Endodermal cell (in vitro differentiated cells): ENCODE measurements around the gene THOC7. TPM values are rescaled to one million over a fixed set of nuclear protein-coding genes. Genes with fewer than 3 reads are reported as not detected.

Experiments used
- DNase-seq: peaks from one replicate; pipeline ENCODE4 v3.0.0-alpha.2; 2017
- H3K27ac ChIP-seq: 2 replicates; pipeline ENCODE4 v1.5.1; 2013; ENCODE audit warnings: mild to moderate bottlenecking, low read depth, low read length, moderate library complexity
- H3K27me3 ChIP-seq: 2 replicates; pipeline ENCODE4 v1.6.1; 2013; ENCODE audit warnings: mild to moderate bottlenecking, low read length, moderate library complexity; ENCODE audit not compliant: insufficient read depth, control insufficient read depth, poor library complexity, severe bottlenecking
- H3K36me3 ChIP-seq: 2 replicates; pipeline ENCODE4 v1.7.0; 2013; ENCODE audit warnings: mild to moderate bottlenecking, low read length, moderate library complexity; ENCODE audit not compliant: control insufficient read depth, insufficient read depth
- H3K4me1 ChIP-seq: one replicate; pipeline ENCODE4 v1.7.0; 2013; ENCODE audit warnings: low read length; ENCODE audit not compliant: control insufficient read depth, insufficient read depth
- H3K4me3 ChIP-seq: 2 replicates; pipeline ENCODE4 v1.5.1; 2013; ENCODE audit warnings: mild to moderate bottlenecking, low read length, moderate library complexity
- H3K9ac ChIP-seq: 2 replicates; pipeline ENCODE4 v1.6.1; 2013; ENCODE audit warnings: mild to moderate bottlenecking, low read length, moderate library complexity; ENCODE audit not compliant: poor library complexity, severe bottlenecking; ENCODE audit errors: extremely low read depth
- H3K9me3 ChIP-seq: 2 replicates; pipeline ENCODE4 v1.6.1; 2013; ENCODE audit warnings: mild to moderate bottlenecking, low read length, moderate library complexity; ENCODE audit not compliant: control insufficient read depth
- H3K27ac Mint-ChIP-seq: 2 replicates; pipeline ENCODE4 v1.8.0; 2020; ENCODE audit warnings: mixed read lengths
- H3K27me3 Mint-ChIP-seq: 2 replicates; pipeline ENCODE4 v1.8.0; 2021; ENCODE audit warnings: mild to moderate bottlenecking, mixed read lengths; ENCODE audit not compliant: insufficient read depth
- H3K36me3 Mint-ChIP-seq: 2 replicates; pipeline ENCODE4 v1.8.0; 2020; ENCODE audit warnings: low read depth, mixed read lengths
- H3K4me1 Mint-ChIP-seq: 2 replicates; pipeline ENCODE4 v1.8.0; 2020; ENCODE audit warnings: mixed read lengths
- H3K4me3 Mint-ChIP-seq: 2 replicates; pipeline ENCODE4 v1.8.0; 2020; ENCODE audit warnings: mild to moderate bottlenecking, moderate library complexity, mixed read lengths
- H3K9me3 Mint-ChIP-seq: 2 replicates; pipeline ENCODE4 v1.8.0; 2020; ENCODE audit warnings: mild to moderate bottlenecking, mixed read lengths
- CTCF ChIP-seq: fragments of 200-600 bp; sonication (generic); conservative IDR thresholded peaks from 2 replicates; pipeline ENCODE4 v1.5.0; 2021; ENCODE audit warnings: antibody characterized with exemption, mild to moderate bottlenecking
- WGBS, 2 experiments: methylation state at CpG; one replicate each; pipeline versions ENCODE4 v1.1.5 to v1.1.7; 2013; ENCODE audit warnings: missing lambda C conversion rate in 2 of 2, mixed read lengths in 1 of 2; ENCODE audit not compliant: insufficient coverage in 1 of 2, insufficient read length in 1 of 2; 5-methylcytosine and 5-hydroxymethylcytosine counted together
- total RNA-seq, 2 donors: library from RNA; stranded (reverse); fragmentation: NEBNext Ultra II Directional in 1 of 2; extraction: Animal tissue kit (Norgen Biotek cat#: 25700) in 1 of 2; gene quantifications; 2 replicates in 1 of 2; 3 replicates in 1 of 2; pipeline ENCODE4 v1.2.1, GENCODE V29; 2021

The THOC7 gene
- total RNA-seq, 2 donors from 2014 or later: 91.8 to 103 TPM

- Mint-ChIP-seq H3K27ac (no peak overlapping the region), H3K9me3 (no peaks in the 10 kb centered on the region), H3K27me3 (no peaks in the 10 kb centered on the region), H3K4me1 (peaks cover 9% of the 10 kb centered on the region), H3K4me3 (no peak overlapping the region), H3K36me3 (peaks cover 43% of the 10 kb centered on the region)
- Histone ChIP-seq H3K9me3 (no peaks in the 10 kb centered on the region), H3K4me3 (no peak overlapping the region), H3K36me3 (peaks cover 58% of the 10 kb centered on the region), H3K9ac (no peak overlapping the region), H3K4me1 (peaks cover 7% of the 10 kb centered on the region), H3K27ac (no peak overlapping the region), H3K27me3 (no peaks in the 10 kb centered on the region)
- DNase-seq: no peak
- TF ChIP-seq CTCF: no peak
- WGBS, 2 experiments: 87 to 95% methylated on average over 3 to 5 of the region's 5 CpGs
Measured at GRCh38 chr3:63900010-63900409, 36.4 kb upstream of the THOC7 start.

GRCh38 chr3:63896332-63897030, 32.9 kb upstream of the THOC7 start:
- no peaks in the 10 kb centered on the region for H3K27me3 ChIP-seq
- H3K27ac ChIP-seq: no peak overlapping the region
- H3K4me1 ChIP-seq: peaks cover 9% of the 10 kb centered on the region
- TF ChIP-seq CTCF: no peak
- Mint-ChIP-seq H3K27ac (no peak overlapping the region), H3K4me3 (no peak overlapping the region), H3K27me3 (no peaks in the 10 kb centered on the region), H3K9me3 (no peaks in the 10 kb centered on the region), H3K4me1 (peaks cover 19% of the 10 kb centered on the region), H3K36me3 (peaks cover 24% of the 10 kb centered on the region)
- peaks cover 37% of the 10 kb centered on the region for H3K36me3 ChIP-seq
- H3K4me3 ChIP-seq: no peak overlapping the region
- no peak for DNase-seq
- 86 to 100% methylated on average over 1 of the region's 1 CpG for WGBS, 2 experiments
- H3K9me3 ChIP-seq: no peaks in the 10 kb centered on the region
- H3K9ac ChIP-seq: no peak overlapping the region

- Mint-ChIP-seq H3K27me3 (no peaks in the 10 kb centered on the region), H3K4me1 (peaks cover 19% of the 10 kb centered on the region), H3K9me3 (no peaks in the 10 kb centered on the region), H3K36me3 (peaks cover 20% of the 10 kb centered on the region), H3K4me3 (no peak overlapping the region), H3K27ac (peak overlapping the region; percentile 14)
- no peak overlapping the region for H3K4me3 ChIP-seq
- 81 to 83% methylated on average over 4 to 5 of the region's 5 CpGs for WGBS, 2 experiments
- no peak overlapping the region for H3K9ac ChIP-seq
- peaks cover 9% of the 10 kb centered on the region for H3K4me1 ChIP-seq
- DNase-seq: no peak
- no peak for TF ChIP-seq CTCF
- no peak overlapping the region for H3K27ac ChIP-seq
- no peaks in the 10 kb centered on the region for H3K27me3 ChIP-seq
- H3K36me3 ChIP-seq: peaks cover 31% of the 10 kb centered on the region
- no peaks in the 10 kb centered on the region for H3K9me3 ChIP-seq
Measured at GRCh38 chr3:63895422-63896189, 32.0 kb upstream of the THOC7 start.
